Renal pelvis (tissue), 4 donors: ENCODE data around the gene GMCL2. TPM values are rescaled to one million over a fixed set of nuclear protein-coding genes. Genes with fewer than 3 reads are reported as not detected.

Experiments used
- DNase-seq: peaks from one replicate; pipeline ENCODE4 v3.0.0-alpha.2; 2013
- polyA plus RNA-seq, 3 donors: library from polyadenylated mRNA; unstranded; fragments of 120-200 nt; gene quantifications; one replicate each; pipeline ENCODE4 v1.2.1, GENCODE V29; 2013; ENCODE audit not compliant: insufficient read length in 3 of 3

The GMCL2 gene
- polyA plus RNA-seq, 3 donors = not detected

GRCh38 chr5:178189433-178189832 is 2.3 kb upstream of the GMCL2 start:
- no peak for DNase-seq

- no peak for DNase-seq
Observed at GRCh38 chr5:178186427-178186826, 744 bp downstream of the GMCL2 start.

- DNase-seq = no peak
Observed at GRCh38 chr5:178182158-178182876, 4.9 kb downstream of the GMCL2 start.

GRCh38 chr5:178180141-178180863 is 6.9 kb downstream of the GMCL2 start:
- no peak for DNase-seq

- DNase-seq = no peak
Observed at GRCh38 chr5:178177569-178177968, 9.6 kb downstream of the GMCL2 start.

- DNase-seq = no peak
Observed at GRCh38 chr5:178176791-178177190, 10.4 kb downstream of the GMCL2 start.

GRCh38 chr5:178174456-178174855 is 12.7 kb downstream of the GMCL2 start:
- DNase-seq = no peak

GRCh38 chr5:178170455-178170854 is 16.7 kb downstream of the GMCL2 start:
- DNase-seq = no peak

GRCh38 chr5:178165581-178165980 is 21.6 kb downstream of the GMCL2 start:
- DNase-seq = no peak

- peak; percentile 83 for DNase-seq
Observed at GRCh38 chr5:178163772-178164735, 23.1 kb downstream of the GMCL2 start.

- DNase-seq = no peak
Observed at GRCh38 chr5:178162481-178162880, 24.7 kb downstream of the GMCL2 start.

- no peak for DNase-seq
Observed at GRCh38 chr5:178160176-178160575, 27.0 kb downstream of the GMCL2 start.

- DNase-seq = no peak
Observed at GRCh38 chr5:178155065-178155464, 32.1 kb downstream of the GMCL2 start.

- peak; percentile 99 for DNase-seq
Observed at GRCh38 chr5:178153530-178154340, 33.4 kb downstream of the GMCL2 start, which contains the start of gene NHP2. NHP2 (minus strand) TSS chr5:178153885; CDS start chr5:178153817, 68 bp downstream.

- no peak for DNase-seq
Observed at GRCh38 chr5:178152491-178153444, 34.4 kb downstream of the GMCL2 start.

- DNase-seq = no peak
Observed at GRCh38 chr5:178150977-178151734, 36.0 kb downstream of the GMCL2 start.

- DNase-seq = no peak
Observed at GRCh38 chr5:178149199-178149932, 37.8 kb downstream of the GMCL2 start.

GRCh38 chr5:178147406-178147805 is 39.8 kb downstream of the GMCL2 start:
- DNase-seq = no peak
